NCI-H1092 (cell line): ENCODE data around the gene LCTL.
"Not testable (repeated sequence)": the region's sequence is repeated elsewhere in the genome, so short reads cannot be mapped to it uniquely, and the experiment has no call there.

Experiments used
- DNase-seq: peaks from one replicate; lab custom pipeline; 2025; lab: John Stamatoyannopoulos, UW

The LCTL gene

DNA sequence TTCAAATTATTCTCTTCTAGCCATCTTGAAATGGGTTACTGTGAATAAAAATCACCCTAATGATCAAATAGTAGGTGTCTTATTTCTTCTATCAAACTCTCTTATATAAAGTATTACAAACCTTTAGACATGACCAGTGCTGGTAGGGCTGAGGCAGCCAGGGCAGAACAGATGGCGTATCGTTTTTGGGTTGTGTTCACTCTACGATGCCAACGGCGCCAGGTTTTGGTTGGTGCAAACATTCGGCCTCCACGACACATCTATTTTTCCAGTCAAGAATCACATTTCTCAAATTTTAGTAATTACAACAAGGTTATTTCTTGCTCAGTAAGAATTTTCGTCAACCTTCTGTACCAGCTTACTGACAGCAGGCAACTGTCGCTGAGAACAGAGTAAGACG is 63.3 kb downstream of the LCTL start:
- DNase-seq: no peak

DNA sequence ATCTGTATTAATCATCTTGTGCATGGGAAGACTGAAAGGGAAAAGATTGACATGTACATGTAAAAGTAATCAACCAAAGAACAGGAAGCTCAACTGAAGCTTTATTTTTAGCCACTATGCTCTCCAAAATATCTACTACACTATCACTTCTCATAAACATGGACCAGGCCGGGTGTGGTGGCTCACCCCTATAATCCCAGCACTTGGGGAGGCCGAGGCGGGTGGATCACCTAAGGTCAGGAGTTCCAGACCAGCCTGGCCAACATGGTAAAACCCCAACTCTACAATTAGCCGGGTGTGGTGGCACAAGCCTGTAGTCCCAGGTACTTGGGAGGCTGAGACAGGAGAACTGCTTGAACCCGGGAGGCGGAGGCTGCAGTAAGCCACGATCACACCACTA is 65.5 kb downstream of the LCTL start:
- not testable (repeated sequence) for DNase-seq

DNA sequence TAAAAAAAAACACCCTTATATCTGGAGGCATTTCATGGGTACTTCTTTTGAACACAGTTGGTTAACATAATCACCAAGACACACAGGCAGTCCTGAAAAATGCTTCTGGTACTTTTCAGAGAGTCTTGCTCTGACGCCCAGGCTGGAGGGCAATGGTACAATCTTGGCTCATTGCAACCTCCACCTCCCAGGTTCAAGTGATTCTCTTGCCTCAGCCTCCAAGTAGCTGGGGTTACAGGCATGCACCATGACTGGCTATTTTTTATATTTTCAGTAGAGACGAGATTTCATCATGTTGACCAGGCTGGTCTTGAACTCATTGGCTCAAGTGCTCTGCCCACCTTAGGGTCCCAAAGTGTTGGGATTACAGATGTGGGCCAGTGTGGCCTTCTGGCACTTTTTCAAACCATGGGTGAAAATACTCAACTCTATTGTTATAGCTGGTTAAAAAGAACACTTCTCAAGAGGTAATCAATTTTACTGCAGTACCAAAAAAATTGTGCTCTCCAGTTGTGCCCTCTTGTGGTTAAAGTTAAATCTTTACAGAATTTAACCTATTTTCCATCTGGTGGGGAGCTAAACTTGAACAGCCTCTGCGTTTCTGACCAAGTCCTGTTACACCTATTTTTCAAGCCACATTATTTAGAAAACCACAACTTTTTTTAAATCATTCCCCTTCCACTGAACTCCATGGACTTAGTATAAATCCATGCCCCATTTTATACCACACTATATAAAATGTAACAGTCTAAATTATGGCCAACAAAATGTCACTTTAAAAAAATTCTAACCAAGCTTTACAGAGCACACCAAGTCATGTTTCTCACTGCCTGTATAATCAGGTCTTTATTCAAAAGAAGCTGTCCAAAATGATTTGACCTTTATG is 67.1 kb downstream of the LCTL start:
- no peak for DNase-seq
